ENCODE measurements around the gene UBE2E2.

The UBE2E2 gene

DNA sequence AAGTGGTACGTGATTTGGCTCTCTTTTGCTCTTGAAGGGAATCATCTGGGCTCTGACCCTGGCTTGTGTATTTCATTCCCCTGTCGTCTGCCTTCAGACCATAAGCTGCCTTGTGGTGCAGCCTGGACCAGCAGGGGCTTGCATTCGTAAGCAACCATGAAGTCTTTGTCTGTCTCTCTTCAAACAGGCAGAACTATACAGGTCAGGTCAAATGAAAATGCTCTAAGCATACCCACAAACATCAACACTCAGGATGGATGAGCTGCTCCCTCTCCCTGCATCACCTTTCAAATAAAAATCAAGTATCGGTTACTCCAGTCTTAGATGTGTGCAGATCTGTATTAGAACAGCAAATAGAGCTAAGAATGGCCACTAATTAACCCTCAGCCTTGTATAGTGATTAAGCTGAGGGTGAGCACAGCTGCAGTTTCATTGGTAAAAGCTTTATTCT, 334.0 kb downstream of the UBE2E2 start:
- no peak for DNase-seq (ENCODE audit: low read depth in 2 of 2)

DNA sequence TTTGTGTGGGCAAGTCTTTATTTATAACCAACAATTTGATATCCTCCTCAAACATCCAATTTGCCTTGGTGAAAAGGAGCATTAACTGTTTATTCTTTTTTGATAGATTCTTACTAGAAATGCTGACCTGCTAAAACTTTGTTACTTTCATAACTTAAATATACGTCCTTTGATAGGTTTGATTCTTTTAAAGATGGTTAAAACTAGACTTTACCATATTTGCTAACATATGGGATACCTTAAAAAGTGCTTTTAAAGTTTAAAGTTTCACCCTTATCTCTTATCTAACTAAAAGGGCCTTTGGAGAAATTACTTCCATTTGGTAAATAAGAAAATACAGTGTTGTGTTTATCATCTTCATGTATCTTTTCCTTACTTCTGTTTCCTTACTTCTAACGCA, 336.1 kb downstream of the UBE2E2 start:
- no peak for DNase-seq (ENCODE audit: low read depth in 2 of 2)

- no peak for DNase-seq (ENCODE audit: low read depth in 2 of 2)
Observed at GRCh38 chr3:23540600-23540999, 337.5 kb downstream of the UBE2E2 start.

DNA sequence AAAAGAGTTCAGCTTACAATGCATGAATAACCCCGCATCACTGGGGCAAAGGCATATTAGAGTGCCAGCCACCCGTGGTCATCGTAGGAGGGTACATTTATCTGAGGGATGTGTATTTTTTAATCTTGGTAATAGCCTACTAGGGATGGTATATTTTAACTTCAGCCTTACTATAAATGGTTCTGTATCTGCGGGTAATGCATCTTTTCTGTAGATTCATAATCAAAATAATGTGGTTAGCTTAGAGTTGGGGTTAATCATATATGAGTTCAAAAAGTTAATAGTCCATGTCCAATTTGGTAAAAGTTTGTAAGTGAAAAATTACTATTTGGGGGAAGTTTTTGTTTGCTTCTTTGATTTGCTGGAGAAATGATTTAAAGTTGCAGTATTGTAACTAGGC, 339.0 kb downstream of the UBE2E2 start:
- no peak for DNase-seq (ENCODE audit: low read depth in 2 of 2)

- no peak for DNase-seq (ENCODE audit: low read depth in 2 of 2)
Observed at GRCh38 chr3:23546181-23546580, 343.1 kb downstream of the UBE2E2 start.

- no peak for DNase-seq (ENCODE audit: low read depth in 2 of 2)
Observed at GRCh38 chr3:23547905-23548650, 345.0 kb downstream of the UBE2E2 start.

- no peak for DNase-seq (ENCODE audit: low read depth in 2 of 2)
Observed at GRCh38 chr3:23548706-23549105, 345.6 kb downstream of the UBE2E2 start.

- DNase-seq (ENCODE audit: low read depth in 2 of 2) = no peak
Observed at GRCh38 chr3:23549148-23549910, 346.2 kb downstream of the UBE2E2 start.

DNA sequence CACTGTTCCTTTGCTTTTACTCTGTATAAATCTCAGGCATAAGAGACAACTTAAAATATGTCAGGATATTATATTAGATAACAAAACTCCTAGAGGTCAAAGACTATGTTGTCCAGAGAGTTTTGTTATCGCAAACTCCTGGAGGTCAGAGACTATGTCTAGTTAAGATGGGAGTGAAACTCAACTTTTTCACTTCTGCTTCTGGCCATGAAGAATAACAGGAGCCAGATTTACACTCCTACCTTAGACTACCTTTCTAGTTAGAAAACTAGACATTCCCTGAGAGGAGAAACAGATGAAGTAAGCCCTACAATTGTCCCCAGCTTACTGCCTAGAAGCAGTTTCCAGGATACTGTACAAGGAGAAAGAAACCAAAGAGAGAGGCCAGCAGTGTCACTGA, 347.3 kb downstream of the UBE2E2 start:
- DNase-seq (ENCODE audit: low read depth in 2 of 2) = no peak

- no peak for DNase-seq (ENCODE audit: low read depth in 2 of 2)
Observed at GRCh38 chr3:23552506-23552905, 349.4 kb downstream of the UBE2E2 start.

GRCh38 chr3:23553353-23553752, 350.2 kb downstream of the UBE2E2 start:
- DNase-seq (ENCODE audit: low read depth in 2 of 2) = no peak

DNA sequence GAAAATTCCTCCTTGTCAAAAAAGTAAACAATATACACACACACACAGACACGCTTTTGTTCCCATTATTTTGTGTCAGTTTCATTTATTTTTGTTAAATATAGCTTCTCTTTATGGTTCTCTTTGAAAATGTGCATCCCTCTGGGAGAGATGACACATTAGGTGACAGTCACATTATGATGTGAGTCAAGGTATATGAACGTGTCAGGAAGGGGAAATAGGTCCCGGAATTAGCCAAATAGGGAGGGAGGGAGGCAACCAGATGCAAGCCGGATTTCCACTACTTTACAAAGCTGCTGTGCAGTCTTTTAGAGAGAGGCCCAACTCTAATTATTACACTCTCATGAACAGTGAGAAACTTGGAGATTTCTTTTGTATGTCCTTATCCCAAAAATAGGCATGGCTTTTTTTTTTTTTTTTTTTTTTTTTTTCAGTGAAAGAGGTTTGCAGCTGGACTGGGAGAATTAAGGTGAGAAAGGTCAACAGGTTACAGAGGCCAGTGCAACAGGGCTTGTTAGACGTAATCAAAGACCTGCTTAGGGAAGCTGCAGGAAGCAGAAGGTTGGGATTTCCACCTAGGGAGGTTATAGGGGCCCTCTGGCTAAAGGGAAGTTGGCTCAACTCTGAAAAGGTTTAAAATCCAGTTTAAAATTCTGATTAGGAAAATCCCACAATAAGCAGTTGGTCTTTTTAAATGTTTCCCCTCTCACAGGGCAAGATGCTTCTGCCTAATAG, 362.1 kb downstream of the UBE2E2 start:
- no peak for DNase-seq (ENCODE audit: low read depth in 2 of 2)

DNA sequence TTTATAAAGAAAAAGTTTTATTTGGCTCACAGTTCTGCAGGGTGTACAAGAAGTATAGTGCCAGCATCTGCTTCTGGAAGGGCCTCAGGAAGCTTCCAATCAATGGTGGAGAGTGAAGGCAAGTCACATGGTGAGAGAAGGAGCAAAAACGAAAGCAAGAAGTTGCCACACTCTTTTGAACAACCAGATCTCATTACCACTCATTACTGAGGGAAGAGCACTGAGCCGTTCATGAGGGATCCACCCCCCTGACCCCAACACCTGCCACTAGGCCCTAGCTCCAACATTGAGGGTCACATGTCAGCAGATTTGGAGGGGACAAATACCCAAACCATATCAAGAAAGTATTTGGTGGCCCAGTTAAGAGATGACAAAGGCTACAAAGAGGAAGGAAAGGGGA, 363.4 kb downstream of the UBE2E2 start:
- DNase-seq (ENCODE audit: low read depth in 2 of 2) = no peak

DNA sequence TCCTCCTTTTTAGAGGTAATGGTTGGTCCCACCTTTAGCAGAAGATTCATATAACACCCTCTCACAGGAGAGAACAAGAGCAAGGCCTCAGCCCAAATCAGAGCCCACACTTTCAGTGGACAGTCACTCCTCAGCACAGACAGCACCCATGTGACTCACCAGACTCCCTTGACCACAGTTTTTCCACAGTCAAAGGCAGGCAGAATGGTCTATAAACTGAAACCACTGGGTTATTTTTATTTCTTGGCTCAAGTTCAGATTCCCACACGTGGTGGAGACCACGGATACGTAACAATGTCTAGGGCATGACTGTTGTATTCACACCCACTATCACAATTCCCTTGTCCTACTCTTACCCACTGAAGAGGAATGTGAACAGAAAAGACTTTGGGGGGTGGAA, 364.8 kb downstream of the UBE2E2 start:
- DNase-seq (ENCODE audit: low read depth in 2 of 2) = no peak

DNA sequence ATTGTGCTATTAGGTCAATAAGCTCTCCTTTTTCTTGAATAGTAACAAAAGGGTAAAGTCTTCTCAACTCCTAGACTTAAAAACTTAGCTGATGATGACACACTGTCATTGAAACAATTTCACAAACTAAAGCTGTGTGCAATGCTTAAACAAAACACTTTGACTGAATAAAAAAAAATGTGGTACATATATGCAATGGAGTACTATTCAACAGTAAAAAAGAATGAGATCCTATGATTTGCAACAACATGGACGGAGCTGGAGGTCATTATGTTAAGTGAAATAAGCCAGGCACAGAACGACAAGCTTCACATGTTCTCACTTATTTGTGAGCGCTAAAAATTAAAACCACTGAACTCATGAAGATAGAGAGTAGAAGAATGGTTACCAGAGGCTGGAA, 370.7 kb downstream of the UBE2E2 start:
- no peak for DNase-seq (ENCODE audit: low read depth in 2 of 2)

DNA sequence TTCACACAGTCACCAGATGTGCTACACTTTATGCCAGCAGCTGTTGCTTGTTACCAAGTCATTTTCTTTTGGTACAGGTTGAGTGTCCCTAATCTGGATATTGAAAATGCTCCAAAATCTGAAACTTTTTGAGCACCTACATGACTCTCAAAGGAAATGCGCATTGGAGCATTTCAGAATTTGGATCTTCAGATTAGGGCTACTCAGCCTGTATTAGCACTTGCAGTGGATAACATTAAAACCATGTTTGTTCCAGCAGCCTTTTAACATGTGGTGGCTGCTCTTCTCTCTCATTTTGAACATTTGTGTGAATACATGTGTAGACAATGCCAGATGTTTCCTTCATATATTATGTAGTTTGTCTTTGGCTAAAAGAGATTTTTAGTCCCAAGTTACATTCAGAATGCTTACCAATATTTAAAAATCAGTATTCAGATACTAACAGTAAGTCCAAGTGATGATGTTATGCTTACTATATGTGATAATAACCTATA, 371.7 kb downstream of the UBE2E2 start:
- no peak for DNase-seq (ENCODE audit: low read depth in 2 of 2)

GRCh38 chr3:23575697-23576096, 372.6 kb downstream of the UBE2E2 start:
- DNase-seq (ENCODE audit: low read depth in 2 of 2) = no peak

DNA sequence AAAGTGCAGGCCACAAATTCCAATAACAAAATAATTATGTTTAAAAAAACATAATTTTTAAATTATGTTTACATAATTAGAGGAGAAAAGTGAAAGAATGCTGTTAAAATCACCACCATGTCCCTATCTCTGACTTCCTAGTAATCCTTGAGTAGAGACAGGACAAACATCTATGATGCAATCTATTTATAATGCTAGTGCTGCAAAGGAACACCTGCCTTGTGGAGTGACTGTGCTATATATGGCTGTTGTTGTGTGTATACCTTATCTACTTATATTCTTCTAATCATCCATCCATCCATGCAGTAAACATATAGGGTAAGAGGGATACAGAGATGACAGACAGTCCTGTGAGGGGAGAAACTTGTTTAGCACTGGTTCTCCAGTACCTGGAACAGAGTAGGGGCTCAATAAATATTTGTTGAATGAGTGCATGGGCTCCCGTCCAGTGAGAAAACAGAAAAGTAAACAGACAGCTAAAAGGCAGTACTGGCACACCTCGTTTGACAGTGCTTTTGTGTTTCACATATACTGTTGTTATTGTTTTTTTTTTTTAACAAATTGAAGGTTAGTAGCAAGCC, 373.3 kb downstream of the UBE2E2 start:
- DNase-seq (ENCODE audit: low read depth in 2 of 2) = no peak

- no peak for DNase-seq (ENCODE audit: low read depth in 2 of 2)
Observed at GRCh38 chr3:23580096-23580713, 377.1 kb downstream of the UBE2E2 start.

- DNase-seq (ENCODE audit: low read depth in 2 of 2) = no peak
Observed at GRCh38 chr3:23583980-23584740, 381.0 kb downstream of the UBE2E2 start.

- no peak for DNase-seq (ENCODE audit: low read depth in 2 of 2)
Observed at GRCh38 chr3:23587513-23587912, 384.4 kb downstream of the UBE2E2 start.
